ENCODE data around the gene PDSS2.

The PDSS2 gene

GRCh38 chr6:107264357-107264840 is 195.0 kb downstream of the PDSS2 start:
- no peak overlapping the region for H3K4me3 ChIP-seq (ENCODE audit: low read length)
- no peaks in the 10 kb centered on the region for H3K9me3 ChIP-seq (ENCODE audit: insufficient read depth, low read depth, low read length)
- H3K36me3 ChIP-seq (ENCODE audit: insufficient read depth, low read length) = no peaks in the 10 kb centered on the region
- H3K27me3 ChIP-seq (ENCODE audit: insufficient read depth, low read length) = no peaks in the 10 kb centered on the region
- H3K4me1 ChIP-seq (ENCODE audit: insufficient read depth, low read length) = peaks cover 8% of the 10 kb centered on the region
- 95% methylated on average over 2 of the region's 3 CpGs for WGBS
- no peak overlapping the region for H3K27ac ChIP-seq (ENCODE audit: low read depth, low read length)
- H3K9ac ChIP-seq (ENCODE audit: low read depth, low read length) = no peak overlapping the region

GRCh38 chr6:107259951-107260350 is 199.4 kb downstream of the PDSS2 start:
- H3K4me3 ChIP-seq (ENCODE audit: low read length) = no peak overlapping the region
- no peaks in the 10 kb centered on the region for H3K9me3 ChIP-seq (ENCODE audit: insufficient read depth, low read depth, low read length)
- H3K4me1 ChIP-seq (ENCODE audit: insufficient read depth, low read length) = no peaks in the 10 kb centered on the region
- H3K9ac ChIP-seq (ENCODE audit: low read depth, low read length) = no peak overlapping the region
- no peaks in the 10 kb centered on the region for H3K27me3 ChIP-seq (ENCODE audit: insufficient read depth, low read length)
- H3K36me3 ChIP-seq (ENCODE audit: insufficient read depth, low read length) = no peaks in the 10 kb centered on the region
- no peak overlapping the region for H3K27ac ChIP-seq (ENCODE audit: low read depth, low read length)

- Histone ChIP-seq H3K27ac (ENCODE audit: low read depth, low read length) (no peak overlapping the region), H3K9me3 (ENCODE audit: insufficient read depth, low read depth, low read length) (no peaks in the 10 kb centered on the region), H3K4me3 (ENCODE audit: low read length) (no peak overlapping the region), H3K4me1 (ENCODE audit: insufficient read depth, low read length) (no peaks in the 10 kb centered on the region), H3K9ac (ENCODE audit: low read depth, low read length) (no peak overlapping the region), H3K36me3 (ENCODE audit: insufficient read depth, low read length) (0 out of 2 replicates have a peak, but pooled peaks cover 3% of the 10 kb centered on the region), H3K27me3 (ENCODE audit: insufficient read depth, low read length) (no peaks in the 10 kb centered on the region)
Measured at GRCh38 chr6:107248147-107248546, 211.2 kb downstream of the PDSS2 start.

GRCh38 chr6:107246972-107247615 is 212.3 kb downstream of the PDSS2 start:
- no peaks in the 10 kb centered on the region for H3K9me3 ChIP-seq (ENCODE audit: insufficient read depth, low read depth, low read length)
- WGBS = 92% methylated on average over 6 of the region's 6 CpGs
- no peak overlapping the region for H3K9ac ChIP-seq (ENCODE audit: low read depth, low read length)
- H3K4me3 ChIP-seq (ENCODE audit: low read length) = no peak overlapping the region
- no peaks in the 10 kb centered on the region for H3K4me1 ChIP-seq (ENCODE audit: insufficient read depth, low read length)
- no peaks in the 10 kb centered on the region for H3K27me3 ChIP-seq (ENCODE audit: insufficient read depth, low read length)
- no peak overlapping the region for H3K27ac ChIP-seq (ENCODE audit: low read depth, low read length)
- H3K36me3 ChIP-seq (ENCODE audit: insufficient read depth, low read length) = 0 out of 2 replicates have a peak, but pooled peaks cover 3% of the 10 kb centered on the region

GRCh38 chr6:107246249-107246971 is 213.0 kb downstream of the PDSS2 start:
- no peak overlapping the region for H3K27ac ChIP-seq (ENCODE audit: low read depth, low read length)
- H3K4me3 ChIP-seq (ENCODE audit: low read length) = no peak overlapping the region
- H3K9me3 ChIP-seq (ENCODE audit: insufficient read depth, low read depth, low read length) = no peaks in the 10 kb centered on the region
- H3K36me3 ChIP-seq (ENCODE audit: insufficient read depth, low read length) = 0 out of 2 replicates have a peak, but pooled peaks cover 3% of the 10 kb centered on the region
- H3K9ac ChIP-seq (ENCODE audit: low read depth, low read length) = no peak overlapping the region
- H3K4me1 ChIP-seq (ENCODE audit: insufficient read depth, low read length) = no peaks in the 10 kb centered on the region
- 100% methylated on average over 1 of the region's 3 CpGs for WGBS
- H3K27me3 ChIP-seq (ENCODE audit: insufficient read depth, low read length) = no peaks in the 10 kb centered on the region

GRCh38 chr6:107244742-107245480 is 214.5 kb downstream of the PDSS2 start:
- H3K9me3 ChIP-seq (ENCODE audit: insufficient read depth, low read depth, low read length) = no peaks in the 10 kb centered on the region
- H3K27me3 ChIP-seq (ENCODE audit: insufficient read depth, low read length) = no peaks in the 10 kb centered on the region
- H3K36me3 ChIP-seq (ENCODE audit: insufficient read depth, low read length) = 0 out of 2 replicates have a peak, but pooled peaks cover 3% of the 10 kb centered on the region
- no peak overlapping the region for H3K27ac ChIP-seq (ENCODE audit: low read depth, low read length)
- H3K9ac ChIP-seq (ENCODE audit: low read depth, low read length) = no peak overlapping the region
- 79% methylated on average over 3 of the region's 4 CpGs for WGBS
- no peak overlapping the region for H3K4me3 ChIP-seq (ENCODE audit: low read length)
- no peaks in the 10 kb centered on the region for H3K4me1 ChIP-seq (ENCODE audit: insufficient read depth, low read length)

- no peaks in the 10 kb centered on the region for H3K9me3 ChIP-seq (ENCODE audit: insufficient read depth, low read depth, low read length)
- 95% methylated on average over 4 of the region's 4 CpGs for WGBS
- H3K4me1 ChIP-seq (ENCODE audit: insufficient read depth, low read length) = no peaks in the 10 kb centered on the region
- H3K27ac ChIP-seq (ENCODE audit: low read depth, low read length) = no peak overlapping the region
- no peak overlapping the region for H3K9ac ChIP-seq (ENCODE audit: low read depth, low read length)
- no peaks in the 10 kb centered on the region for H3K27me3 ChIP-seq (ENCODE audit: insufficient read depth, low read length)
- H3K36me3 ChIP-seq (ENCODE audit: insufficient read depth, low read length) = 0 out of 2 replicates have a peak, but pooled peaks cover 3% of the 10 kb centered on the region
- H3K4me3 ChIP-seq (ENCODE audit: low read length) = no peak overlapping the region
Measured at GRCh38 chr6:107244082-107244741, 215.2 kb downstream of the PDSS2 start.

- Histone ChIP-seq H3K9me3 (ENCODE audit: insufficient read depth, low read depth, low read length) (no peaks in the 10 kb centered on the region), H3K4me3 (ENCODE audit: low read length) (no peak overlapping the region), H3K4me1 (ENCODE audit: insufficient read depth, low read length) (no peaks in the 10 kb centered on the region), H3K36me3 (ENCODE audit: insufficient read depth, low read length) (0 out of 2 replicates have a peak, but pooled peaks cover 3% of the 10 kb centered on the region), H3K27me3 (ENCODE audit: insufficient read depth, low read length) (no peaks in the 10 kb centered on the region), H3K9ac (ENCODE audit: low read depth, low read length) (no peak overlapping the region), H3K27ac (ENCODE audit: low read depth, low read length) (no peak overlapping the region)
- WGBS = 96% methylated on average over 2 of the region's 2 CpGs
Measured at GRCh38 chr6:107243471-107243870, 215.9 kb downstream of the PDSS2 start.

GRCh38 chr6:107237992-107238660 is 221.2 kb downstream of the PDSS2 start:
- Histone ChIP-seq H3K36me3 (ENCODE audit: insufficient read depth, low read length) (no peaks in the 10 kb centered on the region), H3K9ac (ENCODE audit: low read depth, low read length) (no peak overlapping the region), H3K9me3 (ENCODE audit: insufficient read depth, low read depth, low read length) (no peaks in the 10 kb centered on the region), H3K4me3 (ENCODE audit: low read length) (no peak overlapping the region), H3K27ac (ENCODE audit: low read depth, low read length) (no peak overlapping the region), H3K27me3 (ENCODE audit: insufficient read depth, low read length) (no peaks in the 10 kb centered on the region), H3K4me1 (ENCODE audit: insufficient read depth, low read length) (no peaks in the 10 kb centered on the region)
- 98% methylated on average over 5 of the region's 5 CpGs for WGBS

GRCh38 chr6:107235511-107235910 is 223.9 kb downstream of the PDSS2 start:
- H3K9me3 ChIP-seq (ENCODE audit: insufficient read depth, low read depth, low read length) = no peaks in the 10 kb centered on the region
- H3K4me3 ChIP-seq (ENCODE audit: low read length) = no peak overlapping the region
- H3K27me3 ChIP-seq (ENCODE audit: insufficient read depth, low read length) = no peaks in the 10 kb centered on the region
- no peaks in the 10 kb centered on the region for H3K36me3 ChIP-seq (ENCODE audit: insufficient read depth, low read length)
- H3K4me1 ChIP-seq (ENCODE audit: insufficient read depth, low read length) = peaks cover 3% of the 10 kb centered on the region; the same call in 1 of the 2 replicates
- H3K9ac ChIP-seq (ENCODE audit: low read depth, low read length) = no peak overlapping the region
- no peak overlapping the region for H3K27ac ChIP-seq (ENCODE audit: low read depth, low read length)

All from HUES64 (cell line).